ENCODE data around the gene LIG4. TPM values are rescaled to one million over a fixed set of nuclear protein-coding genes. Genes with fewer than 3 reads are reported as not detected.

The LIG4 gene
- total RNA-seq, 1 donor from 2014 or later, result 19.8 TPM

DNA sequence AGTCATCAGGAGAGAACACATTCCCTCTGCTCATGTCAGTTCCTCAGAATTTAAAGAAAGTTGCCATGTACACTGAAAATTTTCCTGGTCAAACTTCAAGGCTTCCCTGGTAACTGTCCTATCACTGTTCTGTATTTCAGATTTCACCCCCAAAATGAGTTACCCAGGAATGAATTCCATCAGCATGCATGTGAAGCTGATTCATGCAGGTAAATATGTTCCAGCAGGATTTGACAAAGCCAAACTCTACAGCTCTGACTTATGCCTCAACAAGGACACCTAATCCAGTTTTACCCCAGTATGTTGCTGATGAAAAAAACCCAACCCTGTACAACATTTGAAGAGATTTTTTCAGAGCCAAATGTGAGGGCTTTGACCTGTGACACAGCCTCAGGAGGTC is 21.5 kb downstream of the LIG4 start:
- TF ChIP-seq, protein P1, sequence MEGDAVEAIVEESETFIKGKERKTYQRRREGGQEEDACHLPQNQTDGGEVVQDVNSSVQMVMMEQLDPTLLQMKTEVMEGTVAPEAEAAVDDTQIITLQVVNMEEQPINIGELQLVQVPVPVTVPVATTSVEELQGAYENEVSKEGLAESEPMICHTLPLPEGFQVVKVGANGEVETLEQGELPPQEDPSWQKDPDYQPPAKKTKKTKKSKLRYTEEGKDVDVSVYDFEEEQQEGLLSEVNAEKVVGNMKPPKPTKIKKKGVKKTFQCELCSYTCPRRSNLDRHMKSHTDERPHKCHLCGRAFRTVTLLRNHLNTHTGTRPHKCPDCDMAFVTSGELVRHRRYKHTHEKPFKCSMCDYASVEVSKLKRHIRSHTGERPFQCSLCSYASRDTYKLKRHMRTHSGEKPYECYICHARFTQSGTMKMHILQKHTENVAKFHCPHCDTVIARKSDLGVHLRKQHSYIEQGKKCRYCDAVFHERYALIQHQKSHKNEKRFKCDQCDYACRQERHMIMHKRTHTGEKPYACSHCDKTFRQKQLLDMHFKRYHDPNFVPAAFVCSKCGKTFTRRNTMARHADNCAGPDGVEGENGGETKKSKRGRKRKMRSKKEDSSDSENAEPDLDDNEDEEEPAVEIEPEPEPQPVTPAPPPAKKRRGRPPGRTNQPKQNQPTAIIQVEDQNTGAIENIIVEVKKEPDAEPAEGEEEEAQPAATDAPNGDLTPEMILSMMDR (IDR thresholded peaks at IDR 0.05; ENCODE audit: partially characterized antibody, unreplicated experiment), result no peak
- Mint-ChIP-seq H3K4me1 (ENCODE audit: low read depth, unreplicated experiment) (no peaks in the 10 kb centered on the region), H3K27me3 (ENCODE audit: unreplicated experiment) (no peaks in the 10 kb centered on the region), H3K9me3 (ENCODE audit: unreplicated experiment) (no peaks in the 10 kb centered on the region), H3K27ac (ENCODE audit: unreplicated experiment) (no peak overlapping the region), H3K4me3 (ENCODE audit: unreplicated experiment) (no peak overlapping the region), H3K36me3 (ENCODE audit: unreplicated experiment) (peaks cover 5% of the 10 kb centered on the region)
- DNase-seq, result no peak

- Mint-ChIP-seq H3K4me1 (ENCODE audit: low read depth, unreplicated experiment) (no peaks in the 10 kb centered on the region), H3K4me3 (ENCODE audit: unreplicated experiment) (no peak overlapping the region), H3K27ac (ENCODE audit: unreplicated experiment) (no peak overlapping the region), H3K9me3 (ENCODE audit: unreplicated experiment) (no peaks in the 10 kb centered on the region), H3K27me3 (ENCODE audit: unreplicated experiment) (no peaks in the 10 kb centered on the region), H3K36me3 (ENCODE audit: unreplicated experiment) (no peaks in the 10 kb centered on the region)
- DNase-seq, result no peak
- TF ChIP-seq, protein P1 (IDR thresholded peaks at IDR 0.05; ENCODE audit: partially characterized antibody, unreplicated experiment), result no peak
Measured at GRCh38 chr13:108190897-108191296, 24.4 kb downstream of the LIG4 start.

GRCh38 chr13:108188260-108188659 is 27.1 kb downstream of the LIG4 start:
- Mint-ChIP-seq H3K36me3 (ENCODE audit: unreplicated experiment) (no peaks in the 10 kb centered on the region), H3K27ac (ENCODE audit: unreplicated experiment) (no peak overlapping the region), H3K4me3 (ENCODE audit: unreplicated experiment) (no peak overlapping the region), H3K4me1 (ENCODE audit: low read depth, unreplicated experiment) (peaks cover 2% of the 10 kb centered on the region), H3K27me3 (ENCODE audit: unreplicated experiment) (no peaks in the 10 kb centered on the region), H3K9me3 (ENCODE audit: unreplicated experiment) (no peaks in the 10 kb centered on the region)
- TF ChIP-seq, protein P1 (IDR thresholded peaks at IDR 0.05; ENCODE audit: partially characterized antibody, unreplicated experiment), result no peak
- no peak for DNase-seq

- DNase-seq, result no peak
- Mint-ChIP-seq H3K4me1 (ENCODE audit: low read depth, unreplicated experiment) (peaks cover 2% of the 10 kb centered on the region), H3K9me3 (ENCODE audit: unreplicated experiment) (no peaks in the 10 kb centered on the region), H3K36me3 (ENCODE audit: unreplicated experiment) (no peaks in the 10 kb centered on the region), H3K4me3 (ENCODE audit: unreplicated experiment) (no peak overlapping the region), H3K27ac (ENCODE audit: unreplicated experiment) (no peak overlapping the region), H3K27me3 (ENCODE audit: unreplicated experiment) (no peaks in the 10 kb centered on the region)
- TF ChIP-seq, protein P1 (IDR thresholded peaks at IDR 0.05; ENCODE audit: partially characterized antibody, unreplicated experiment), result no peak
Measured at GRCh38 chr13:108185223-108185622, 30.1 kb downstream of the LIG4 start.

DNA sequence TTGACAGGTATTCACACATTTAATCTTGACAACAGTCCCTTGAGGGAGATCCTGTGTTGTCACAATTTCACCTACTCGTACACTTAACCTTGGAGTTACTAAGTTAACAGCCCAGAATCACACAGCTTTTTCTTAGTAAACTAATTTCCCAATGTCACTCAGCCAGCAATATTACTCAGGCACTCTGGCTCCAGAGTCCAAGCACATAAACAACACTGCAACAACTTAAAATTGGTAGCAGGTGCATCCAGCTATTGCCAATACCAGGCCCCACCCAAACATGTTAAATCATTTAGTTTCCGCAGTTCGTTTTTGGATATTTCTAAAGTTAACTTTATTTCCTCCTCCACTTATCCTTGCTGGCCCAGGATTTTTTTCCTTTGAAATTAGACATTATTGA is 32.7 kb downstream of the LIG4 start:
- peaks cover 1% of the 10 kb centered on the region for H3K9me3 Mint-ChIP-seq (ENCODE audit: unreplicated experiment)
- H3K27ac Mint-ChIP-seq (ENCODE audit: unreplicated experiment), result no peak overlapping the region
- H3K27me3 Mint-ChIP-seq (ENCODE audit: unreplicated experiment), result no peaks in the 10 kb centered on the region
- TF ChIP-seq, protein P1 (IDR thresholded peaks at IDR 0.05; ENCODE audit: partially characterized antibody, unreplicated experiment), result no peak
- H3K4me3 Mint-ChIP-seq (ENCODE audit: unreplicated experiment), result no peak overlapping the region
- no peaks in the 10 kb centered on the region for H3K36me3 Mint-ChIP-seq (ENCODE audit: unreplicated experiment)
- no peak for DNase-seq
- peaks cover 2% of the 10 kb centered on the region for H3K4me1 Mint-ChIP-seq (ENCODE audit: low read depth, unreplicated experiment)

Data from glutamatergic neuron (in vitro differentiated cells).